ENCODE measurements around the gene RALGPS2. TPM values are rescaled to one million over a fixed set of nuclear protein-coding genes. Genes with fewer than 3 reads are reported as not detected.

Gene RALGPS2
- total RNA-seq, 2 experiments from 2014 or later, result 91.6 to 102 TPM

- CTCF ChIA-PET (ENCODE audit: unreplicated experiment), result no interaction called here
- POLR2A ChIA-PET, result interaction anchor here (0.6 to 2.1 kb wide), 7 partner anchors 9 to 557 kb away, joined by 3 to 8 read pairs (median 5); no protein-coding TSS in a partner anchor
- no peak overlapping the region for H3K4me2 ChIP-seq (ENCODE audit: low read length)
- no peak overlapping the region for H2AFZ ChIP-seq (ENCODE audit: low read length)
- no peak overlapping the region for H3K27ac ChIP-seq (ENCODE audit: low read depth, low read length, poor library complexity, severe bottlenecking)
- peaks cover 9% of the 10 kb centered on the region; the same call in 1 of the 2 replicates for H3K9me3 ChIP-seq (ENCODE audit: low read length)
- H3K36me3 ChIP-seq (ENCODE audit: insufficient read depth, low read length), result peaks cover 99% of the 10 kb centered on the region
- no TSS peak for BruUV-seq (replicated peaks)
- no peaks in the 10 kb centered on the region for H3K9me2 ChIP-seq (ENCODE audit: insufficient read depth, low read length)
- TF ChIP-seq EZH2phosphoT487 (IDR thresholded peaks at IDR 0.05; ENCODE audit: borderline replicate concordance, low read depth, low read length) (no peak), CTCF (conservative IDR thresholded peaks at IDR 0.05; ENCODE audit: low read length) (no peak)
- intact Hi-C loops (cut with micrococcal nuclease; ENCODE audit: unreplicated experiment), result no loop called here
- DNase-seq (ENCODE audit: low spot score), result no peak
- no peak overlapping the region for H3K4me3 ChIP-seq (ENCODE audit: low read depth, low read length, poor library complexity, severe bottlenecking)
- H3K4me1 ChIP-seq (ENCODE audit: insufficient read depth, low read length, poor library complexity, severe bottlenecking), result no peaks in the 10 kb centered on the region
- peaks cover 87% of the 10 kb centered on the region for H3K79me2 ChIP-seq (ENCODE audit: insufficient read depth, low read depth, low read length)
- peaks cover 3% of the 10 kb centered on the region; the same call in 1 of the 2 replicates for H4K20me1 ChIP-seq (ENCODE audit: insufficient read depth, low read length)
Measured at GRCh38 chr1:178740491-178740890, 15.4 kb downstream of the RALGPS2 start.

- no peak for DNase-seq (ENCODE audit: low spot score)
- intact Hi-C loops (cut with micrococcal nuclease; ENCODE audit: unreplicated experiment), result no loop called here
- no peak overlapping the region for H2AFZ ChIP-seq (ENCODE audit: low read length)
- ChIA-PET CTCF (ENCODE audit: unreplicated experiment) (no interaction called here), POLR2A (interaction anchor here (0.6 to 2.1 kb wide), 6 partner anchors 9 to 557 kb away, joined by 3 to 8 read pairs (median 5); no protein-coding TSS in a partner anchor)
- BruUV-seq (replicated peaks), result no TSS peak
- no peaks in the 10 kb centered on the region for H3K9me2 ChIP-seq (ENCODE audit: insufficient read depth, low read length)
- no peaks in the 10 kb centered on the region for H3K4me1 ChIP-seq (ENCODE audit: insufficient read depth, low read length, poor library complexity, severe bottlenecking)
- H3K4me3 ChIP-seq (ENCODE audit: low read depth, low read length, poor library complexity, severe bottlenecking), result no peak overlapping the region
- H3K27ac ChIP-seq (ENCODE audit: low read depth, low read length, poor library complexity, severe bottlenecking), result no peak overlapping the region
- peaks cover 84% of the 10 kb centered on the region for H3K79me2 ChIP-seq (ENCODE audit: insufficient read depth, low read depth, low read length)
- no peak for TF ChIP-seq EZH2phosphoT487 (IDR thresholded peaks at IDR 0.05; ENCODE audit: borderline replicate concordance, low read depth, low read length)
- TF ChIP-seq CTCF (conservative IDR thresholded peaks at IDR 0.05; ENCODE audit: low read length), result no peak
- peaks cover 3% of the 10 kb centered on the region; the same call in 1 of the 2 replicates for H4K20me1 ChIP-seq (ENCODE audit: insufficient read depth, low read length)
- H3K4me2 ChIP-seq (ENCODE audit: low read length), result no peak overlapping the region
- peaks cover 9% of the 10 kb centered on the region; the same call in 1 of the 2 replicates for H3K9me3 ChIP-seq (ENCODE audit: low read length)
- H3K36me3 ChIP-seq (ENCODE audit: insufficient read depth, low read length), result peaks cover 100% of the 10 kb centered on the region
Measured at GRCh38 chr1:178740924-178741323, 15.9 kb downstream of the RALGPS2 start.

GRCh38 chr1:178743801-178744200, 18.8 kb downstream of the RALGPS2 start:
- no peak overlapping the region for H3K4me3 ChIP-seq (ENCODE audit: low read depth, low read length, poor library complexity, severe bottlenecking)
- peaks cover 68% of the 10 kb centered on the region; the same call in 1 of the 2 replicates for H3K79me2 ChIP-seq (ENCODE audit: insufficient read depth, low read depth, low read length)
- H3K9me2 ChIP-seq (ENCODE audit: insufficient read depth, low read length), result no peaks in the 10 kb centered on the region
- intact Hi-C loops (cut with micrococcal nuclease; ENCODE audit: unreplicated experiment), result no loop called here
- TF ChIP-seq EZH2phosphoT487 (IDR thresholded peaks at IDR 0.05; ENCODE audit: borderline replicate concordance, low read depth, low read length) (no peak), CTCF (conservative IDR thresholded peaks at IDR 0.05; ENCODE audit: low read length) (no peak)
- BruUV-seq (replicated peaks), result no TSS peak
- peaks cover 98% of the 10 kb centered on the region for H3K36me3 ChIP-seq (ENCODE audit: insufficient read depth, low read length)
- H3K9me3 ChIP-seq (ENCODE audit: low read length), result peaks cover 9% of the 10 kb centered on the region; the same call in 1 of the 2 replicates
- H2AFZ ChIP-seq (ENCODE audit: low read length), result no peak overlapping the region
- H3K4me1 ChIP-seq (ENCODE audit: insufficient read depth, low read length, poor library complexity, severe bottlenecking), result no peaks in the 10 kb centered on the region
- H3K4me2 ChIP-seq (ENCODE audit: low read length), result no peak overlapping the region
- no peak for DNase-seq (ENCODE audit: low spot score)
- no peak overlapping the region for H3K27ac ChIP-seq (ENCODE audit: low read depth, low read length, poor library complexity, severe bottlenecking)
- ChIA-PET CTCF (ENCODE audit: unreplicated experiment) (no interaction called here), POLR2A (interaction anchor here (0.6 to 1.5 kb wide), 3 partner anchors 9 to 197 kb away, joined by 3 to 4 read pairs (median 4); no protein-coding TSS in a partner anchor)
- H4K20me1 ChIP-seq (ENCODE audit: insufficient read depth, low read length), result peaks cover 3% of the 10 kb centered on the region; the same call in 1 of the 2 replicates
